ENCODE results near the gene NRM. TPM values are rescaled to one million over a fixed set of nuclear protein-coding genes. Genes with fewer than 3 reads are reported as not detected.
"Not testable (repeated sequence)": the region's sequence is repeated elsewhere in the genome, so short reads cannot be mapped to it uniquely, and the experiment has no call there.

The NRM gene
- total RNA-seq, 1 experiment from 2014 or later, result 13.6 TPM

DNA sequence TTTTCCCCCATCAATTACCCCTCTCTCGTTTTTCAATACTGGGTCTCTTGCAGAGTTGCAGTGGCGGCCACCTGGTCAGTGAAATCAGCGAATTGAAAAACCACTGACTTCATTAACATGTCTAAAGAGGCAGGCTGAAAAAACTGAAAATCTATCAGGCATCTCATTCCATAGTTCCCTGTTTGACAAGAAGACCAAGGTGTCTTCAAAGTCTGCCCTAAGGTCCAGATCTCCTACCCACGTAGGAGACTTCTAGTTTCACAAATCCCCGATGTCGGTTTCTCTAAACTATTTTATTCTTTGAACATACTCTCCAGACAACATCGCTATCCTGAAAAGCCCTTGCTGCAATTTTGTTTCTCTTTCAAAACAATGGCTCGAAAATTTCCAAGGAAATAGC lies 28.6 kb upstream of the NRM start:
- Histone ChIP-seq H3K9ac (ENCODE audit: low read length) (peak overlapping the region; percentile 100), H3K27me3 (ENCODE audit: insufficient read depth, low read length) (no peaks in the 10 kb centered on the region), H2AFZ (ENCODE audit: low read depth, low read length, poor library complexity, severe bottlenecking) (no peak overlapping the region), H3K9me2 (ENCODE audit: insufficient read depth) (no peaks in the 10 kb centered on the region), H3K4me3 (replicated peaks in 1 of 2; ENCODE audit: low read depth in 1 of 2, low read length in 2 of 2) (peak overlapping the region; percentile 95), H3K79me2 (ENCODE audit: insufficient read depth, low read length) (peaks cover 65% of the 10 kb centered on the region), H4K20me1 (ENCODE audit: insufficient read depth) (peaks cover 11% of the 10 kb centered on the region; the same call in 1 of the 2 replicates), H3K27ac (ENCODE audit: low read depth, low read length) (peak overlapping the region; percentile 89), H3K4me2 (ENCODE audit: low read length) (peak overlapping the region; percentile 96), H3K9me3 (ENCODE audit: control insufficient read depth in 1 of 2, insufficient read depth in 1 of 2, low read depth in 1 of 2, low read length in 2 of 2) (no peaks in the 10 kb centered on the region), H3K36me3 (ENCODE audit: control insufficient read depth in 1 of 2, insufficient read depth in 2 of 2, low read length in 2 of 2) (peaks cover 15 to 29% of the 10 kb centered on the region in 2 experiments), H3K4me1 (ENCODE audit: control insufficient read depth in 1 of 2, insufficient read depth in 2 of 2, low read length in 2 of 2) (peaks cover 9 to 59% of the 10 kb centered on the region in 2 experiments)
- intact Hi-C loops (cut with micrococcal nuclease), result loop anchor here (5.0 kb wide), 1 partner anchor 162 kb away; the partner anchor contains the start of genes GNL1 and PRR3
- RAD21 ChIA-PET (ENCODE audit: low non-redundant PET in 1 of 2, low total read pairs in 2 of 2, uncharacterized antibody in 2 of 2, unreplicated experiment in 2 of 2), result no interaction called here
- TF ChIP-seq POLR2A (IDR thresholded peaks at IDR 0.05; ENCODE audit: borderline replicate concordance, extremely low read depth, insufficient read depth, insufficient read length), result no peak
- TF ChIP-seq ELF1 (IDR thresholded peaks at IDR 0.05; ENCODE audit: borderline replicate concordance, low read depth), result no peak
- no peak for TF ChIP-seq RAD21 (IDR thresholded peaks at IDR 0.05; ENCODE audit: low read depth)
- no TSS peak for BruUV-seq (replicated peaks)
- CTCF ChIA-PET, result interaction anchor here (5.7 kb wide), 1 partner anchor 39 kb away, joined by 45 read pairs; no protein-coding TSS in a partner anchor
- POLR2A ChIA-PET, result interaction anchor here (1.0 to 3.0 kb wide), 6 partner anchors 19 to 104 kb away, joined by 3 to 25 read pairs (median 3); partner anchors contain the start of genes MRPS18B and NRM
- DNase-seq (ENCODE audit: low read depth, low spot score) (no peak), ATAC-seq (no peak)

DNA sequence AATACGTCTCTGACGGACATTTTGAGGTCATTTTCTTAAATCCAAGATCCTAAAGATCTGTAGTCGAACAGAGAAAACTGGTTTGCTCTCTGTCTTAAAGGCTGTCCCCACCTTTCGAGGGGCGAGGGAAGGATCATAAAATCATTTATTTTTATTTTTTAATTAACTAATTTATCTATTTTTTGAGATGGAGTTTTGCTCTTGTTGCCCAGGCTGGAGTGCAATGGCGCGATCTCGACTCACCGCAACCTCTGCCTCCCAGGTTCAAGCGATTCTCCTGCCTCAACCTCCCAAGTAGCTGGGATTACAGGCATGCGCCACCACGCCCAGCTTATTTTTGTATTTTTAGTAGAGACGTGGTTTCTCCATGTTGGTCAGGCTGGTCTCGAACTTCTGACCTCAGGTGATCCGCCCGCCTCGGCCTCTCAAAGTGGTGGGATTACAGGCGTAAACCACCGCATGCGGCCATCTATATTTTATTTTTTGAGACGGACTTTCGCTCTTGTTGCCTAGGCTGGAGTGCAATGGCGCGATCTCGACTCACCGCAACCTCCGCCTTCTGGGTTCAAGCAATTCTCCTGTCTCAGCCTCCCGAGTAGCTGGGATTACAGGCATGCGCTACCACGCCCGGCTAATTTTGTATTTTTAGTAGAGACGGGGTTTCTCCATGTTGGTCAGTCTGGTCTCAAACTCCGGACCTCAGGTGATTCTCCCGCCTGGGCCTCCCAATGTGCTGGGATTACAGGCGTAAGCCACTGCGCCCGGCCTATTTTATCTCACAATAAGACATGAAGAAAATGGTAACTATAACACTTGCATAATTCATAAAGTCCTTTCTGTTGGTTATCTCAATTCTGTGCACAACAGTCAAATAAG lies 27.3 kb upstream of the NRM start:
- ATAC-seq; H3K27me3 ChIP-seq (ENCODE audit: insufficient read depth, low read length); H2AFZ ChIP-seq (ENCODE audit: low read depth, low read length, poor library complexity, severe bottlenecking); DNase-seq (ENCODE audit: low read depth, low spot score); H4K20me1 ChIP-seq (ENCODE audit: insufficient read depth); H3K9me3 ChIP-seq (ENCODE audit: control insufficient read depth in 1 of 2, insufficient read depth in 1 of 2, low read depth in 1 of 2, low read length in 2 of 2); H3K9me2 ChIP-seq (ENCODE audit: insufficient read depth): not testable (repeated sequence)
- BruUV-seq (replicated peaks), result TSS peak; percentile 25
- Histone ChIP-seq H3K4me1 (ENCODE audit: control insufficient read depth in 1 of 2, insufficient read depth in 2 of 2, low read length in 2 of 2) (peaks cover 9 to 50% of the 10 kb centered on the region in 2 experiments), H3K79me2 (ENCODE audit: insufficient read depth, low read length) (peaks cover 52% of the 10 kb centered on the region), H3K36me3 (ENCODE audit: control insufficient read depth in 1 of 2, insufficient read depth in 2 of 2, low read length in 2 of 2) (peaks cover 10 to 26% of the 10 kb centered on the region in 2 experiments), H3K9ac (ENCODE audit: low read length) (peak overlapping the region; percentile 100), H3K27ac (ENCODE audit: low read depth, low read length) (peak overlapping the region; percentile 89), H3K4me2 (ENCODE audit: low read length) (peak overlapping the region; percentile 96), H3K4me3 (replicated peaks in 1 of 2; ENCODE audit: low read depth in 1 of 2, low read length in 2 of 2) (peak overlapping the region; percentile 64 to 66)
- ChIA-PET RAD21 (ENCODE audit: low non-redundant PET in 1 of 2, low total read pairs in 2 of 2, uncharacterized antibody in 2 of 2, unreplicated experiment in 2 of 2) (interaction anchor here in 1 of 2 experiments (0.7 kb wide), 1 partner anchor 36 kb away, joined by 4 read pairs; no protein-coding TSS in a partner anchor), POLR2A (interaction anchor here (0.6 to 3.0 kb wide), 17 partner anchors 10 to 105 kb away, joined by 3 to 25 read pairs (median 6); partner anchors contain the start of genes IER3, MRPS18B and NRM), CTCF (interaction anchor here (1.0 to 5.7 kb wide), 5 partner anchors 13 to 46 kb away, joined by 4 to 45 read pairs (median 10); partner anchors contain the start of gene DHX16)
- intact Hi-C loops (cut with micrococcal nuclease), result loop anchor here (1.0 to 5.0 kb wide), 2 partner anchors 28 to 161 kb away; partner anchors contain the start of genes GNL1, NRM and PRR3
